CD8-positive, alpha-beta memory T cell (primary cell): ENCODE data around the gene OR51D1. TPM values are rescaled to one million over a fixed set of nuclear protein-coding genes. Genes with fewer than 3 reads are reported as not detected.

Experiments
- CTCF ChIA-PET: fragments of 350-600 bp; sonication (Branson Sonifier 250); formaldehyde crosslinking; loops from one replicate; lab custom pipeline; 2021; ENCODE audit warnings: antibody characterized with exemption; lab: Charles Lee
- POLR2A ChIA-PET: fragments of 350-600 bp; sonication (Branson Sonifier 250); formaldehyde crosslinking; loops from one replicate; lab custom pipeline; 2021; ENCODE audit warnings: antibody characterized with exemption; lab: Charles Lee
- DNase-seq, 5 donors: peaks; one replicate each; pipeline versions ENCODE4 v3.0.0 to v3.0.0-alpha.2; 2020 to 2022; ENCODE audit warnings: mixed read lengths in 1 of 5
- H3K27ac ChIP-seq: one replicate; pipeline ENCODE4 v1.7.0; 2013; ENCODE audit warnings: low read depth, mild to moderate bottlenecking, low read length, moderate library complexity
- H3K27me3 ChIP-seq: 2 replicates; pipeline ENCODE4 v1.7.0; 2013; ENCODE audit warnings: low read length, mild to moderate bottlenecking; ENCODE audit not compliant: insufficient read depth, poor library complexity, severe bottlenecking
- H3K36me3 ChIP-seq: 2 replicates; pipeline ENCODE4 v1.7.0; 2013; ENCODE audit warnings: mild to moderate bottlenecking, low read length, moderate library complexity; ENCODE audit not compliant: insufficient read depth
- H3K4me1 ChIP-seq: 2 replicates; pipeline ENCODE4 v1.7.0; 2013; ENCODE audit warnings: mild to moderate bottlenecking, low read length, moderate library complexity; ENCODE audit not compliant: insufficient read depth
- H3K4me3 ChIP-seq: 2 replicates; pipeline ENCODE4 v1.7.0; 2013; ENCODE audit warnings: mild to moderate bottlenecking, low read length
- H3K9me3 ChIP-seq: 2 replicates; pipeline ENCODE4 v1.7.0; 2013; ENCODE audit warnings: mild to moderate bottlenecking, low read length
- H3K27ac Mint-ChIP-seq, 8 donors: one replicate each; pipeline ENCODE4 v1.8.0; 2020 to 2021; ENCODE audit warnings: mixed read lengths in 8 of 8, mild to moderate bottlenecking in 6 of 8, inconsistent platforms in 3 of 8, moderate library complexity in 3 of 8
- H3K27me3 Mint-ChIP-seq, 2 donors: one replicate each; pipeline ENCODE4 v1.8.0; 2020 to 2021; ENCODE audit warnings: mixed read lengths in 2 of 2, mild to moderate bottlenecking in 1 of 2, moderate library complexity in 1 of 2
- H3K36me3 Mint-ChIP-seq, 3 donors: one replicate each; pipeline ENCODE4 v1.8.0; 2020 to 2021; ENCODE audit warnings: mixed read lengths in 3 of 3, inconsistent platforms in 1 of 3, mild to moderate bottlenecking in 1 of 3
- H3K4me1 Mint-ChIP-seq, 3 donors: one replicate each; pipeline ENCODE4 v1.8.0; 2020 to 2021; ENCODE audit warnings: mixed read lengths in 3 of 3, inconsistent platforms in 1 of 3, mild to moderate bottlenecking in 1 of 3
- H3K4me3 Mint-ChIP-seq, 7 donors: one replicate each; pipeline ENCODE4 v1.8.0; 2020 to 2021; ENCODE audit warnings: mixed read lengths in 7 of 7, mild to moderate bottlenecking in 6 of 7, moderate library complexity in 4 of 7, inconsistent platforms in 2 of 7
- H3K9me3 Mint-ChIP-seq, 5 donors: one replicate each; pipeline ENCODE4 v1.8.0; 2020 to 2022; ENCODE audit warnings: mixed read lengths in 5 of 5, mild to moderate bottlenecking in 3 of 5, moderate library complexity in 2 of 5, inconsistent platforms in 1 of 5
- polyA plus RNA-seq: library from polyadenylated mRNA; unstranded; fragments of 300-500 nt; fragmentation: Illumina TruSeq; gene quantifications from one replicate; pipeline ENCODE4 v1.2.3, GENCODE V29; 2021
- total RNA-seq, 2 experiments: library from RNA; stranded (reverse); gene quantifications; one replicate each; pipeline ENCODE4 v1.2.3, GENCODE V29; 2021

OR51D1 gene
- total and polyA plus RNA-seq, 3 experiments from 2014 or later: not detected

DNA sequence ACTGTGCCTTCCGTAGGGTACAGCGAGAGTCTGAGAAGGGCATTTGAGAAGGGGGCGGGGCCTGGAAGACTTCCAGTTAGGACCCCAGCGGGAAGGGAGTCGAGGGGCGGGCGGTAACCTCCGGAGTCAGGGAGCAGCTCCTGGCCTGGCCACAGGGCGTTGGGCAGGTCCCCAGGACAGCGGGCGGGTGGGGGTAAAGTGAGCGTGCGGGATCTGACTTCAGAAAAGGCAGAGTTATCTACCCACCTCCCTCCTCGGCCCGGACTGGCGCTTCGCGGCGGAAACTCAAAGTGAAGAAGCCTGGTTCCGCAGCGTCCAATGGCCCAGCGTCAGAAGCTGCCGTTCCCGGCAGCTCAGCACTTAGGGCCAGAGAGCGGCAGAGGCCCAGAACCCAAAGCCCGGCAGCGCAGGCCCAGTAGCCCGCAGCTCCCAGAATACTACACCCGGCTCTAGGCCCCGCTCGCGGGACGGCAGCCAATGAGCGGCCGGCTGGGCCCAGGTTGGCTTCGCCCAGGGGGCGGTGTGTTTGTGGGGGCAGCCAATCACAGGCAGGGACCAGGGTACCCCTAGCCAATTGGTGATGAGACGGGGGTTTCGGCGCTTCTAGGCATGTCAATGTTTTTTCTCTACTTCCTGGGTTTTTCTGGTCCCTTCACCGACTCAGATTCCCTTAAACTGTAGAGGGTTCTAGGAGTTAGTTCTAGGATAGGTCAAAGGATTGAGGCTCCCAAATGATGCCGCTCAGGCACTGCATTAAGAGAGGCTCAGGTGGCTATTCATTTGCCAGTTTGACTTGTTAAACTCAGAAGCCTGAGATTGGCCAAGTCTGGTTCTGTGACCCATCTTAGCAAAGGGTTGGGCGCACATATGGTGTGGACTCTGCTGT is 29.3 kb upstream of the OR51D1 start, which contains the start of gene TRIM68:
Gene TRIM68, minus strand, starts transcription at position 451 of the 886 bp plus-strand sequence. CDS start 2,727 bp downstream, outside the sequence.
- CTCF ChIA-PET: interaction anchor here (1.6 kb wide), 1 partner anchor 29 kb away, joined by 5 read pairs; no protein-coding TSS in a partner anchor
- Mint-ChIP-seq H3K27ac (peak within 1 kb of the TSS; percentile 70 to 98 (median 96)), H3K9me3 (no peaks in the 10 kb centered on the region)

GRCh38 chr11:4610258-4610935 is 26.9 kb upstream of the OR51D1 start:
- H3K9me3 Mint-ChIP-seq: no peaks in the 10 kb centered on the region
- H3K4me3 ChIP-seq: peak overlapping the region; percentile 48
- POLR2A ChIA-PET: no interaction called here

More for the DNA sequence above, 29.3 kb upstream of the OR51D1 start, which contains the start of gene TRIM68:
- peaks cover 9 to 32% (median 10%) of the 10 kb centered on the region in 3 donors for H3K36me3 Mint-ChIP-seq
- Histone ChIP-seq H3K4me3 (peak within 1 kb of the TSS; percentile 80), H3K27me3 (no peaks in the 10 kb centered on the region), H3K4me1 (peaks cover 37% of the 10 kb centered on the region), H3K36me3 (peaks cover 8% of the 10 kb centered on the region), H3K27ac (peak within 1 kb of the TSS; percentile 77), H3K9me3 (no peaks in the 10 kb centered on the region)
- H3K4me1 Mint-ChIP-seq: peaks cover 50 to 64% (median 61%) of the 10 kb centered on the region in 3 donors
- DNase-seq: peak; percentile 90 to 96 (median 94)
- POLR2A ChIA-PET: interaction anchor here (0.6 kb wide), 2 partner anchors 214 to 491 kb away, joined by 3 read pairs; partner anchors contain the start of gene TRIM21
- no peaks in the 10 kb centered on the region for H3K27me3 Mint-ChIP-seq
- H3K4me3 Mint-ChIP-seq: peak within 1 kb of the TSS; percentile 92 to 99 (median 95)

GRCh38 chr11:4611986-4612385 is 25.3 kb upstream of the OR51D1 start:
- H3K27me3 Mint-ChIP-seq: peaks cover 0 to 3% of the 10 kb centered on the region in 2 donors
- Histone ChIP-seq H3K4me3 (no peak overlapping the region), H3K9me3 (no peaks in the 10 kb centered on the region), H3K27me3 (no peaks in the 10 kb centered on the region), H3K27ac (no peak overlapping the region), H3K4me1 (peaks cover 27% of the 10 kb centered on the region), H3K36me3 (no peaks in the 10 kb centered on the region)
- H3K4me1 Mint-ChIP-seq: peaks cover 32 to 36% (median 34%) of the 10 kb centered on the region in 3 donors
- CTCF ChIA-PET: no interaction called here
- H3K27ac Mint-ChIP-seq: no peak overlapping the region
- H3K9me3 Mint-ChIP-seq: no peaks in the 10 kb centered on the region
- DNase-seq: no peak
- no peak overlapping the region for H3K4me3 Mint-ChIP-seq
- POLR2A ChIA-PET: no interaction called here
- peaks cover 0 to 10% (median 8%) of the 10 kb centered on the region in 3 donors for H3K36me3 Mint-ChIP-seq

More at GRCh38 chr11:4610258-4610935, 26.9 kb upstream of the OR51D1 start:
- Mint-ChIP-seq H3K36me3 (peaks cover 0 to 10% (median 10%) of the 10 kb centered on the region in 3 donors), H3K27me3 (no peaks in the 10 kb centered on the region), H3K27ac (peak overlapping the region; percentile 70 to 97 (median 95)), H3K4me3 (peak overlapping the region; percentile 64 to 92 (median 80)), H3K4me1 (peaks cover 44 to 52% (median 50%) of the 10 kb centered on the region in 3 donors)
- Histone ChIP-seq H3K4me1 (peaks cover 37% of the 10 kb centered on the region), H3K27me3 (no peaks in the 10 kb centered on the region), H3K27ac (peak overlapping the region; percentile 14), H3K9me3 (no peaks in the 10 kb centered on the region), H3K36me3 (no peaks in the 10 kb centered on the region)
- CTCF ChIA-PET: interaction anchor here (2.4 kb wide), 1 partner anchor 27 kb away, joined by 6 read pairs; the partner anchor contains the start of gene OR51D1
- peak in 3 of 5 donors; percentile 11 to 49 (median 11) for DNase-seq

DNA sequence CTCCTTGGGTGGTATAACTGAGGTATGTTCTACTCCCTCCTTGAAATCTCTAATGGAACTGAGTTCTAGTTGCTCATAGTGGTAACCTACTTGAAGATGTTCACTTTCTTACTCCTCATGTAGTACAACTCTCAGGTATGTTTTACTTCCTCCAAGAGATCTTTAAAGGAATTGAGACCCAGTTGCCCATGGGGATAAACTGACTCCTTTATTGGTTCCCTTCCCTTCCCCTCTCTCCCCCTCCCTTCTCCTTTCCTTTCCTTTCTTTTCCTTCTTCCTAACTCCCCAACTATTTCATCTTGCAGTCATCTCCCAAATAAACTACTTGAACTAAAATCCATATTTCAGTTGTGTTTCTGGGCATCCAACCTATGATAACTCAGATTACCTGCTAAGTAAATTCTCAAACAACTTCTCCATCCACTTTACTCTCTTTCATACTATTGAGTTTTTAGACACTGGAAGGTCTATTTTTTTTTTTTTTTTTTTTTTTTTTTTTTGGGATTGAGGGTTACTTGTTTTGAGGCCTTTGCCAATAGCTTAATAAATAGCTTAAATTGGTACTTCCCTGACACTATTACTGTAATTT is 21.3 kb upstream of the OR51D1 start:
- CTCF ChIA-PET: no interaction called here
- peaks cover 0 to 8% (median 0%) of the 10 kb centered on the region in 3 donors for H3K36me3 Mint-ChIP-seq
- no peak for DNase-seq
- no peaks in the 10 kb centered on the region for H3K9me3 Mint-ChIP-seq
- H3K27me3 ChIP-seq: no peaks in the 10 kb centered on the region
- no peak overlapping the region for H3K27ac Mint-ChIP-seq
- H3K27ac ChIP-seq: no peak overlapping the region
- H3K4me3 Mint-ChIP-seq: no peak overlapping the region
- H3K36me3 ChIP-seq: no peaks in the 10 kb centered on the region
- POLR2A ChIA-PET: no interaction called here
- H3K4me3 ChIP-seq: no peak overlapping the region
- no peaks in the 10 kb centered on the region for H3K4me1 ChIP-seq
- peaks cover 2 to 24% of the 10 kb centered on the region in 2 donors for H3K27me3 Mint-ChIP-seq
- H3K9me3 ChIP-seq: no peaks in the 10 kb centered on the region
- peaks cover 0 to 1% (median 0%) of the 10 kb centered on the region in 3 donors for H3K4me1 Mint-ChIP-seq

DNA sequence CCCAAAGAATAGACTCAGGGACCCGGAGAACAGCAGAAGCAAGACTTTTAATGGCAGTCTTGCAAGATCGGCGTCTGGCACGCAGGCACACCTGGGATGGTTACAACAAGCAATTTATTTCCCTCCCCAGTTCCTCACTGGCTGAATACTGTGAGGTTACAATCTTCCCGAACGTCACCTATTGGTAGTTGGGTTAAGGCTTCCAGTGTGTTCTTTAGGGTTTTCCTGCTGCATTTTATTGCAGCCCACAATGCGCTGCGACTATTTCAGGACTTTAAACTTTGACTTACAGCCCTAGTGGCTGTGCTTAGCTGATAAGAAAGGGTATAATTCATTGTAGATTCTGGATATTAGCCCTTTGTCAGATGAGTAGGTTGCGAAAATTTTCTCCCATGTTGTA is 17.8 kb upstream of the OR51D1 start:
- Histone ChIP-seq H3K36me3 (no peaks in the 10 kb centered on the region), H3K9me3 (no peaks in the 10 kb centered on the region), H3K4me1 (no peaks in the 10 kb centered on the region), H3K27me3 (no peaks in the 10 kb centered on the region), H3K27ac (no peak overlapping the region), H3K4me3 (no peak overlapping the region)
- Mint-ChIP-seq H3K4me1 (no peaks in the 10 kb centered on the region), H3K36me3 (peaks cover 0 to 9% (median 0%) of the 10 kb centered on the region in 3 donors), H3K27ac (no peak overlapping the region), H3K4me3 (no peak overlapping the region), H3K9me3 (no peaks in the 10 kb centered on the region), H3K27me3 (peaks cover 4 to 33% of the 10 kb centered on the region in 2 donors)
- DNase-seq: no peak
- ChIA-PET POLR2A (no interaction called here), CTCF (no interaction called here)

GRCh38 chr11:4626207-4627099 is 10.8 kb upstream of the OR51D1 start:
- Histone ChIP-seq H3K27ac (no peak overlapping the region), H3K4me3 (no peak overlapping the region), H3K4me1 (no peaks in the 10 kb centered on the region), H3K9me3 (peaks cover 6% of the 10 kb centered on the region), H3K36me3 (no peaks in the 10 kb centered on the region), H3K27me3 (no peaks in the 10 kb centered on the region)
- POLR2A ChIA-PET: no interaction called here
- Mint-ChIP-seq H3K4me1 (no peaks in the 10 kb centered on the region), H3K27ac (no peak overlapping the region), H3K4me3 (no peak overlapping the region), H3K36me3 (peaks cover 0 to 25% (median 3%) of the 10 kb centered on the region in 3 donors), H3K27me3 (peaks cover 37 to 55% of the 10 kb centered on the region in 2 donors), H3K9me3 (peaks cover 10 to 27% (median 16%) of the 10 kb centered on the region in 5 donors)
- CTCF ChIA-PET: interaction anchor here (1.9 kb wide), 2 partner anchors 10 to 14 kb away, joined by 3 to 10 read pairs; partner anchors contain the start of gene OR51D1
- DNase-seq: peak in 3 of 5 donors; percentile 12 to 64 (median 24)

DNA sequence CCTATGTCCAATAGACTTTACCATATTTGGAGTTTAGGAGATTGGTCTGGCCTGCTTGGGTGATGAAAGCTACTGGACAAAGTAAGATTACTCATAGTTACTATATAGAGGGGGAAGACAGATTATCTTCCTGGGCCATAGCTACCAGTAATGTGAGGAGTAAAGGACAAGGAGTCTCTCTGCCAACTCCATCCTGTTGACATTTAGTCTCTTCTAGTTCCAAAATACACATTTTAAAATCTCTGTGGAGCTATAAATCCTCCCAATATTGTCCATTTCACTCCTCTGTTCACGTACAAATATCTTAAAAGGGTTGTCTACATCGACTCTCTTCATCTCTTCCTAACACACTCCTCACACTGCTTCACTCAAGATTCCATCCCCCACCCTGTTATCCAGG is 1.1 kb upstream of the OR51D1 start:
- no peaks in the 10 kb centered on the region for H3K36me3 ChIP-seq
- no peaks in the 10 kb centered on the region for H3K9me3 ChIP-seq
- H3K27ac Mint-ChIP-seq: no peak overlapping the region
- no peaks in the 10 kb centered on the region for H3K4me1 Mint-ChIP-seq
- H3K27me3 Mint-ChIP-seq: peaks cover 8 to 13% of the 10 kb centered on the region in 2 donors
- no peaks in the 10 kb centered on the region for H3K36me3 Mint-ChIP-seq
- DNase-seq: no peak
- H3K27me3 ChIP-seq: no peaks in the 10 kb centered on the region
- ChIA-PET CTCF (interaction anchor here (0.7 to 3.8 kb wide), 11 partner anchors 7 to 1718 kb away, joined by 3 to 23 read pairs (median 4); partner anchors contain the start of genes OR52N2 and TRIM68), POLR2A (no interaction called here)
- no peak overlapping the region for H3K27ac ChIP-seq
- H3K4me3 Mint-ChIP-seq: no peak overlapping the region
- H3K4me3 ChIP-seq: no peak overlapping the region
- no peaks in the 10 kb centered on the region for H3K9me3 Mint-ChIP-seq
- no peaks in the 10 kb centered on the region for H3K4me1 ChIP-seq
